ENCODE results near the gene LMAN1.
A peak's percentile ranks its signal among the peaks of the same experiment; 100 is the strongest.

The LMAN1 gene

GRCh38 chr18:59358712-59359575, at the start of gene LMAN1:
TSS of gene LMAN1 (minus strand) at chr18:59359265. CDS start at chr18:59359244, 21 bp downstream.
- peak; percentile 89 to 92 for DNase-seq (ENCODE audit: low read depth in 2 of 2)

GRCh38 chr18:59402432-59403090, 43.5 kb upstream of the LMAN1 start:
- DNase-seq (ENCODE audit: low read depth in 2 of 2): peak; percentile 58 to 63

- DNase-seq (ENCODE audit: low read depth in 2 of 2): no peak
These were observed 41.3 kb upstream of the LMAN1 start for GRCh38 chr18:59400407-59400806.

GRCh38 chr18:59395226-59396175, 36.4 kb upstream of the LMAN1 start:
- no peak for DNase-seq (ENCODE audit: low read depth in 2 of 2)

- DNase-seq (ENCODE audit: low read depth in 2 of 2): no peak
These were observed 34.3 kb upstream of the LMAN1 start for GRCh38 chr18:59393381-59393780.

- DNase-seq (ENCODE audit: low read depth in 2 of 2): no peak
These were observed 29.8 kb upstream of the LMAN1 start for GRCh38 chr18:59388817-59389216.

- no peak for DNase-seq (ENCODE audit: low read depth in 2 of 2)
These were observed 28.9 kb upstream of the LMAN1 start for GRCh38 chr18:59387687-59388565.

GRCh38 chr18:59386909-59387686, 28.0 kb upstream of the LMAN1 start:
- DNase-seq (ENCODE audit: low read depth in 2 of 2): no peak

GRCh38 chr18:59385191-59385590, 26.1 kb upstream of the LMAN1 start:
- DNase-seq (ENCODE audit: low read depth in 2 of 2): no peak

- DNase-seq (ENCODE audit: low read depth in 2 of 2): no peak
These were observed 24.8 kb upstream of the LMAN1 start for GRCh38 chr18:59383851-59384250.

- DNase-seq (ENCODE audit: low read depth in 2 of 2): no peak
These were observed 23.3 kb upstream of the LMAN1 start for GRCh38 chr18:59382383-59382782.

- no peak for DNase-seq (ENCODE audit: low read depth in 2 of 2)
These were observed 22.9 kb upstream of the LMAN1 start for GRCh38 chr18:59381949-59382348.

GRCh38 chr18:59380706-59381105, 21.6 kb upstream of the LMAN1 start:
- DNase-seq (ENCODE audit: low read depth in 2 of 2): no peak

- DNase-seq (ENCODE audit: low read depth in 2 of 2): no peak
These were observed 20.9 kb upstream of the LMAN1 start for GRCh38 chr18:59379772-59380522.

- no peak for DNase-seq (ENCODE audit: low read depth in 2 of 2)
These were observed 18.7 kb upstream of the LMAN1 start for GRCh38 chr18:59377613-59378337.

- no peak for DNase-seq (ENCODE audit: low read depth in 2 of 2)
These were observed 17.4 kb upstream of the LMAN1 start for GRCh38 chr18:59376351-59376935.

- DNase-seq (ENCODE audit: low read depth in 2 of 2): no peak
These were observed 15.1 kb upstream of the LMAN1 start for GRCh38 chr18:59374128-59374527.

- DNase-seq (ENCODE audit: low read depth in 2 of 2): no peak
These were observed 13.9 kb upstream of the LMAN1 start for GRCh38 chr18:59372975-59373374.
